Tibial artery (tissue), 4 donors: ENCODE measurements around the gene TRAPPC12.
"Not testable (repeated sequence)": the region's sequence is repeated elsewhere in the genome, so short reads cannot be mapped to it uniquely, and the experiment has no call there.

Experiments
- DNase-seq, 2 donors: peaks; one replicate each; pipeline ENCODE4 v3.0.0-alpha.2; 2019
- H3K27ac ChIP-seq, 2 donors: fragments of 200-600 bp; sonication (generic) in 1 of 2; 1 replicate in 1 of 2; 2 replicates in 1 of 2; pipeline ENCODE4 v1.5.1; 2018 to 2019; ENCODE audit warnings: mild to moderate bottlenecking in 1 of 2
- H3K27me3 ChIP-seq, 2 donors: fragments of 200-600 bp; sonication (generic) in 1 of 2; one replicate each; pipeline versions ENCODE4 v1.5.1 to v1.6.0; 2016 to 2019
- H3K36me3 ChIP-seq, 3 donors: fragments of 200-600 bp; sonication (generic) in 2 of 3; one replicate each; pipeline ENCODE4 v1.5.1; 2016 to 2019; ENCODE audit warnings: mild to moderate bottlenecking in 2 of 3
- H3K4me1 ChIP-seq, 4 donors: fragments of 200-600 bp; sonication (generic) in 2 of 4; 1 replicate in 3 of 4; 2 replicates in 1 of 4; pipeline ENCODE4 v1.5.1; 2016 to 2019
- H3K4me3 ChIP-seq, 2 donors: fragments of 200-600 bp; sonication (generic) in 1 of 2; 1 replicate in 1 of 2; 2 replicates in 1 of 2; pipeline ENCODE4 v1.5.1; 2018 to 2019; ENCODE audit warnings: mild to moderate bottlenecking in 2 of 2
- H3K9me3 ChIP-seq, 3 donors: fragments of 200-600 bp; sonication (generic) in 1 of 3; one replicate each; pipeline ENCODE4 v1.5.1; 2016 to 2019
- CTCF ChIP-seq, 2 experiments: fragments of 200-600 bp in 1 of 2; fragments of 450-650 bp in 1 of 2; IDR thresholded peaks; one replicate each; pipeline ENCODE4 v1.5.1; 2017 to 2019; ENCODE audit warnings: antibody characterized with exemption in 2 of 2, mild to moderate bottlenecking in 1 of 2, moderate library complexity in 1 of 2
- intact Hi-C: fragments of 100-400 bp; cut with DNase I; formaldehyde crosslinking; loops from one replicate; pipeline ENCODE4 v1.15.0; 2023; ENCODE audit warnings: low total_unique reads

The TRAPPC12 gene

GRCh38 chr2:3348767-3349166 is 30.7 kb upstream of the TRAPPC12 start:
- Histone ChIP-seq H3K4me3 (no peak overlapping the region), H3K27me3 (no peaks in the 10 kb centered on the region), H3K36me3 (peaks cover 11 to 20% (median 12%) of the 10 kb centered on the region in 3 donors), H3K9me3 (no peaks in the 10 kb centered on the region), H3K4me1 (peaks cover 0 to 8% (median 0%) of the 10 kb centered on the region in 4 donors), H3K27ac (no peak overlapping the region)
- no peak for DNase-seq
- TF ChIP-seq CTCF (IDR thresholded peaks at IDR 0.05): no peak
- intact Hi-C loops: no loop called here

GRCh38 chr2:3349211-3349693 is 30.2 kb upstream of the TRAPPC12 start:
- Histone ChIP-seq H3K36me3 (peaks cover 15 to 24% (median 16%) of the 10 kb centered on the region in 3 donors), H3K27me3 (no peaks in the 10 kb centered on the region), H3K9me3 (no peaks in the 10 kb centered on the region), H3K27ac (no peak overlapping the region), H3K4me1 (peaks cover 0 to 8% (median 0%) of the 10 kb centered on the region in 4 donors), H3K4me3 (no peak overlapping the region)
- intact Hi-C loops: no loop called here
- TF ChIP-seq CTCF (IDR thresholded peaks at IDR 0.05): no peak
- DNase-seq: no peak

- intact Hi-C loops: no loop called here
- no peaks in the 10 kb centered on the region for H3K9me3 ChIP-seq
- peaks cover 15 to 19% (median 16%) of the 10 kb centered on the region in 3 donors for H3K36me3 ChIP-seq
- H3K4me3 ChIP-seq: no peak overlapping the region
- no peak overlapping the region for H3K27ac ChIP-seq
- DNase-seq: no peak
- H3K4me1 ChIP-seq: no peaks in the 10 kb centered on the region
- H3K27me3 ChIP-seq: no peaks in the 10 kb centered on the region
- no peak for TF ChIP-seq CTCF (IDR thresholded peaks at IDR 0.05)
Measured at GRCh38 chr2:3354986-3355385, 24.5 kb upstream of the TRAPPC12 start.

- Histone ChIP-seq H3K36me3 (peaks cover 15 to 19% (median 16%) of the 10 kb centered on the region in 3 donors), H3K27me3 (no peaks in the 10 kb centered on the region), H3K9me3 (no peaks in the 10 kb centered on the region), H3K4me3 (no peak overlapping the region), H3K27ac (no peak overlapping the region), H3K4me1 (no peaks in the 10 kb centered on the region)
- intact Hi-C loops: no loop called here
- DNase-seq: no peak
- no peak for TF ChIP-seq CTCF (IDR thresholded peaks at IDR 0.05)
Measured at GRCh38 chr2:3355951-3356569, 23.4 kb upstream of the TRAPPC12 start.

GRCh38 chr2:3356799-3357198 is 22.7 kb upstream of the TRAPPC12 start:
- H3K9me3 ChIP-seq: no peaks in the 10 kb centered on the region
- no peak for TF ChIP-seq CTCF (IDR thresholded peaks at IDR 0.05)
- H3K27me3 ChIP-seq: no peaks in the 10 kb centered on the region
- H3K4me3 ChIP-seq: no peak overlapping the region
- no peaks in the 10 kb centered on the region for H3K4me1 ChIP-seq
- H3K27ac ChIP-seq: no peak overlapping the region
- no peak for DNase-seq
- peaks cover 15 to 19% (median 16%) of the 10 kb centered on the region in 3 donors for H3K36me3 ChIP-seq
- intact Hi-C loops: no loop called here

- DNase-seq, H3K4me1 ChIP-seq, H3K27ac ChIP-seq, intact Hi-C loops, H3K4me3 ChIP-seq, H3K27me3 ChIP-seq, H3K9me3 ChIP-seq: not testable (repeated sequence)
- H3K36me3 ChIP-seq: peaks cover 12 to 14% (median 12%) of the 10 kb centered on the region in 3 donors
Measured at GRCh38 chr2:3357446-3357845, 22.0 kb upstream of the TRAPPC12 start.
